ENCODE measurements around the gene ASS1. TPM values are rescaled to one million over a fixed set of nuclear protein-coding genes. Genes with fewer than 3 reads are reported as not detected.
"Not testable (repeated sequence)": the region's sequence is repeated elsewhere in the genome, so short reads cannot be mapped to it uniquely, and the experiment has no call there.

Gene ASS1
- total RNA-seq (2014; rRNA removed; shearing (Covaris generic)), result 20.9 and 25.2 TPM in 2 replicates

GRCh38 chr9:130444565-130445221, at the start of gene ASS1:
Gene ASS1 (plus strand): TSS chr9:130444961. CDS start chr9:130452229, 7,268 bp downstream.
- H3K27ac ChIP-seq, result no peak within 1 kb of the TSS
- no peaks in the 10 kb centered on the region for H3K36me3 ChIP-seq
- peaks cover 3% of the 10 kb centered on the region for H3K9me3 ChIP-seq (replicated peaks)
- DNase-seq (ENCODE audit: low read depth in 1 of 2, low spot score in 2 of 2), result peak in 1 of 2 experiments; percentile 14
- H3K4me1 ChIP-seq (replicated peaks), result peaks cover 26% of the 10 kb centered on the region
- no peaks in the 10 kb centered on the region for H3K27me3 ChIP-seq (replicated peaks)
- peak within 1 kb of the TSS; percentile 47 for H3K4me3 ChIP-seq

GRCh38 chr9:130395810-130396435, 48.8 kb upstream of the ASS1 start:
- Histone ChIP-seq H3K36me3 (no peaks in the 10 kb centered on the region), H3K9me3 (replicated peaks) (no peaks in the 10 kb centered on the region), H3K4me3 (no peak overlapping the region), H3K4me1 (replicated peaks) (peaks cover 34% of the 10 kb centered on the region), H3K27ac (no peak overlapping the region), H3K27me3 (replicated peaks) (no peaks in the 10 kb centered on the region)
- DNase-seq (ENCODE audit: low read depth in 1 of 2, low spot score in 2 of 2), result no peak

- no peaks in the 10 kb centered on the region for H3K36me3 ChIP-seq
- no peak for DNase-seq (ENCODE audit: low read depth in 1 of 2, low spot score in 2 of 2)
- no peaks in the 10 kb centered on the region for H3K27me3 ChIP-seq (replicated peaks)
- no peaks in the 10 kb centered on the region for H3K9me3 ChIP-seq (replicated peaks)
- H3K4me1 ChIP-seq (replicated peaks), result peaks cover 34% of the 10 kb centered on the region
- no peak overlapping the region for H3K4me3 ChIP-seq
- no peak overlapping the region for H3K27ac ChIP-seq
These were observed 48.2 kb upstream of the ASS1 start for GRCh38 chr9:130396581-130396980.

- H3K4me1 ChIP-seq (replicated peaks), result peaks cover 16% of the 10 kb centered on the region
- H3K9me3 ChIP-seq (replicated peaks), result no peaks in the 10 kb centered on the region
- H3K4me3 ChIP-seq, result no peak overlapping the region
- no peak overlapping the region for H3K27ac ChIP-seq
- DNase-seq (ENCODE audit: low read depth in 1 of 2, low spot score in 2 of 2), result no peak
- no peaks in the 10 kb centered on the region for H3K36me3 ChIP-seq
- no peaks in the 10 kb centered on the region for H3K27me3 ChIP-seq (replicated peaks)
These were observed 46.1 kb upstream of the ASS1 start for GRCh38 chr9:130398487-130399240.

- peaks cover 9% of the 10 kb centered on the region for H3K4me1 ChIP-seq (replicated peaks)
- no peak overlapping the region for H3K4me3 ChIP-seq
- H3K36me3 ChIP-seq, result no peaks in the 10 kb centered on the region
- H3K27ac ChIP-seq, result no peak overlapping the region
- no peaks in the 10 kb centered on the region for H3K9me3 ChIP-seq (replicated peaks)
- no peak for DNase-seq (ENCODE audit: low read depth in 1 of 2, low spot score in 2 of 2)
- H3K27me3 ChIP-seq (replicated peaks), result no peaks in the 10 kb centered on the region
These were observed 45.0 kb upstream of the ASS1 start for GRCh38 chr9:130399768-130400167.

- Histone ChIP-seq H3K27ac (no peak overlapping the region), H3K36me3 (no peaks in the 10 kb centered on the region), H3K4me3 (no peak overlapping the region), H3K4me1 (replicated peaks) (peaks cover 9% of the 10 kb centered on the region), H3K27me3 (replicated peaks) (no peaks in the 10 kb centered on the region), H3K9me3 (replicated peaks) (no peaks in the 10 kb centered on the region)
- DNase-seq (ENCODE audit: low read depth in 1 of 2, low spot score in 2 of 2), result no peak
These were observed 43.9 kb upstream of the ASS1 start for GRCh38 chr9:130400870-130401269.

- not testable (repeated sequence) for H3K4me1 ChIP-seq (replicated peaks); H3K27me3 ChIP-seq (replicated peaks); H3K9me3 ChIP-seq (replicated peaks); H3K27ac ChIP-seq; H3K4me3 ChIP-seq; H3K36me3 ChIP-seq; DNase-seq (ENCODE audit: low read depth in 1 of 2, low spot score in 2 of 2)
These were observed 43.0 kb upstream of the ASS1 start for GRCh38 chr9:130401742-130402141.

GRCh38 chr9:130402243-130402642, 42.5 kb upstream of the ASS1 start:
- Histone ChIP-seq H3K27ac (no peak overlapping the region), H3K4me3 (no peak overlapping the region), H3K4me1 (replicated peaks) (peaks cover 9% of the 10 kb centered on the region), H3K27me3 (replicated peaks) (no peaks in the 10 kb centered on the region), H3K36me3 (no peaks in the 10 kb centered on the region), H3K9me3 (replicated peaks) (no peaks in the 10 kb centered on the region)
- DNase-seq (ENCODE audit: low read depth in 1 of 2, low spot score in 2 of 2), result no peak

- H3K27me3 ChIP-seq (replicated peaks), result no peaks in the 10 kb centered on the region
- no peak overlapping the region for H3K4me3 ChIP-seq
- peaks cover 9% of the 10 kb centered on the region for H3K4me1 ChIP-seq (replicated peaks)
- H3K9me3 ChIP-seq (replicated peaks), result no peaks in the 10 kb centered on the region
- H3K36me3 ChIP-seq, result no peaks in the 10 kb centered on the region
- DNase-seq (ENCODE audit: low read depth in 1 of 2, low spot score in 2 of 2), result no peak
- no peak overlapping the region for H3K27ac ChIP-seq
These were observed 41.9 kb upstream of the ASS1 start for GRCh38 chr9:130402645-130403440.

- Histone ChIP-seq H3K27ac (no peak overlapping the region), H3K27me3 (replicated peaks) (no peaks in the 10 kb centered on the region), H3K4me3 (no peak overlapping the region), H3K36me3 (no peaks in the 10 kb centered on the region), H3K9me3 (replicated peaks) (0 out of 2 replicates have a peak, but pooled peaks cover 4% of the 10 kb centered on the region), H3K4me1 (replicated peaks) (peaks cover 9% of the 10 kb centered on the region)
- no peak for DNase-seq (ENCODE audit: low read depth in 1 of 2, low spot score in 2 of 2)
These were observed 39.0 kb upstream of the ASS1 start for GRCh38 chr9:130405657-130406257.

- H3K4me1 ChIP-seq (replicated peaks), result peaks cover 15% of the 10 kb centered on the region
- H3K4me3 ChIP-seq, result no peak overlapping the region
- no peak overlapping the region for H3K27ac ChIP-seq
- no peaks in the 10 kb centered on the region for H3K36me3 ChIP-seq
- 0 out of 2 replicates have a peak, but pooled peaks cover 4% of the 10 kb centered on the region for H3K9me3 ChIP-seq (replicated peaks)
- no peak for DNase-seq (ENCODE audit: low read depth in 1 of 2, low spot score in 2 of 2)
- no peaks in the 10 kb centered on the region for H3K27me3 ChIP-seq (replicated peaks)
These were observed 38.4 kb upstream of the ASS1 start for GRCh38 chr9:130406278-130406895.

GRCh38 chr9:130407916-130408663, 36.7 kb upstream of the ASS1 start:
- H3K9me3 ChIP-seq (replicated peaks), result 0 out of 2 replicates have a peak, but pooled peaks cover 4% of the 10 kb centered on the region
- H3K27ac ChIP-seq, result no peak overlapping the region
- no peaks in the 10 kb centered on the region for H3K27me3 ChIP-seq (replicated peaks)
- no peak for DNase-seq (ENCODE audit: low read depth in 1 of 2, low spot score in 2 of 2)
- H3K36me3 ChIP-seq, result no peaks in the 10 kb centered on the region
- H3K4me1 ChIP-seq (replicated peaks), result peaks cover 32% of the 10 kb centered on the region
- no peak overlapping the region for H3K4me3 ChIP-seq

Data from SJSA1 (cell line).